Lower leg skin (tissue), 3 donors: Measurements from ENCODE around the gene ATXN3.

Source experiments
- CTCF ChIP-seq, 3 donors: fragments of 450-650 bp; IDR thresholded peaks; one replicate each; pipeline ENCODE4 v1.5.1; 2016; ENCODE audit warnings: antibody characterized with exemption in 3 of 3, mild to moderate bottlenecking in 3 of 3, moderate library complexity in 2 of 3
- POLR2A ChIP-seq, 2 donors: fragments of 450-650 bp; IDR thresholded peaks; one replicate each; pipeline ENCODE4 v1.6.1; 2016 to 2017; ENCODE audit warnings: antibody characterized with exemption in 2 of 2, mild to moderate bottlenecking in 1 of 2, moderate library complexity in 1 of 2

- no peak for TF ChIP-seq POLR2A (IDR thresholded peaks at IDR 0.05)
- TF ChIP-seq CTCF (IDR thresholded peaks at IDR 0.05): no peak
Measured at GRCh38 chr14:92012121-92012748, 94.1 kb downstream of the ATXN3 start.
